Measurements from ENCODE around the gene FUT9. TPM values are rescaled to one million over a fixed set of nuclear protein-coding genes. Genes with fewer than 3 reads are reported as not detected.

FUT9 gene
- not detected for total RNA-seq

GRCh38 chr6:96015518-96016333 is at the start of gene FUT9:
Gene FUT9, plus strand, starts transcription at chr6:96015974. Its CDS starts 187,182 bp downstream, at chr6:96203156.
- Histone ChIP-seq H3K27ac (no peak within 1 kb of the TSS), H3K27me3 (peaks cover 0 to 17% (median 9%) of the 10 kb centered on the region in 3 donors), H3K36me3 (no peaks in the 10 kb centered on the region), H3K9me3 (no peaks in the 10 kb centered on the region), H3K4me1 (no peaks in the 10 kb centered on the region), H3K4me3 (no peak within 1 kb of the TSS)
- TF ChIP-seq CTCF (IDR thresholded peaks at IDR 0.05 in 4 of 5, conservative IDR thresholded peaks at IDR 0.05 in 1 of 5): no peak
- TF ChIP-seq POLR2A (IDR thresholded peaks at IDR 0.05): no peak
- ATAC-seq (no peak), DNase-seq (no peak)
- in situ Hi-C loops (cut with MboI; ENCODE audit: low sequenced_read_pairs in 4 of 4): no loop called here
- intact Hi-C loops (cut with DNase I; ENCODE audit: low total_unique reads): no loop called here

GRCh38 chr6:95967594-95967993 is 48.2 kb upstream of the FUT9 start:
- H3K27me3 ChIP-seq: no peaks in the 10 kb centered on the region
- no peaks in the 10 kb centered on the region for H3K36me3 ChIP-seq
- no peak overlapping the region for H3K4me3 ChIP-seq
- no peaks in the 10 kb centered on the region for H3K4me1 ChIP-seq
- intact Hi-C loops (cut with DNase I; ENCODE audit: low total_unique reads) (no loop called here), in situ Hi-C loops (cut with MboI; ENCODE audit: low sequenced_read_pairs in 4 of 4) (no loop called here)
- no peak overlapping the region for H3K27ac ChIP-seq
- no peak for DNase-seq
- peaks cover 0 to 5% (median 0%) of the 10 kb centered on the region in 3 donors for H3K9me3 ChIP-seq
- TF ChIP-seq POLR2A (IDR thresholded peaks at IDR 0.05) (no peak), CTCF (IDR thresholded peaks at IDR 0.05 in 4 of 5, conservative IDR thresholded peaks at IDR 0.05 in 1 of 5) (no peak)
- ATAC-seq: no peak

GRCh38 chr6:95973976-95974375 is 41.8 kb upstream of the FUT9 start:
- in situ Hi-C loops (cut with MboI; ENCODE audit: low sequenced_read_pairs in 4 of 4): no loop called here
- H3K4me3 ChIP-seq: no peak overlapping the region
- H3K27me3 ChIP-seq: no peaks in the 10 kb centered on the region
- TF ChIP-seq POLR2A (IDR thresholded peaks at IDR 0.05): no peak
- TF ChIP-seq CTCF (IDR thresholded peaks at IDR 0.05 in 4 of 5, conservative IDR thresholded peaks at IDR 0.05 in 1 of 5): no peak
- H3K27ac ChIP-seq: no peak overlapping the region
- no peaks in the 10 kb centered on the region for H3K36me3 ChIP-seq
- H3K9me3 ChIP-seq: no peaks in the 10 kb centered on the region
- no peak for ATAC-seq
- no peak for DNase-seq
- no peaks in the 10 kb centered on the region for H3K4me1 ChIP-seq
- intact Hi-C loops (cut with DNase I; ENCODE audit: low total_unique reads): no loop called here

GRCh38 chr6:95978230-95978629 is 37.5 kb upstream of the FUT9 start:
- H3K36me3 ChIP-seq: no peaks in the 10 kb centered on the region
- H3K4me3 ChIP-seq: no peak overlapping the region
- TF ChIP-seq CTCF (IDR thresholded peaks at IDR 0.05 in 4 of 5, conservative IDR thresholded peaks at IDR 0.05 in 1 of 5) (no peak), POLR2A (IDR thresholded peaks at IDR 0.05) (no peak)
- no peaks in the 10 kb centered on the region for H3K27me3 ChIP-seq
- no peaks in the 10 kb centered on the region for H3K9me3 ChIP-seq
- H3K4me1 ChIP-seq: no peaks in the 10 kb centered on the region
- ATAC-seq: no peak
- in situ Hi-C loops (cut with MboI; ENCODE audit: low sequenced_read_pairs in 4 of 4): no loop called here
- no peak for DNase-seq
- H3K27ac ChIP-seq: no peak overlapping the region
- intact Hi-C loops (cut with DNase I; ENCODE audit: low total_unique reads): no loop called here

All from gastrocnemius medialis (tissue), 4 donors.